RWPE2 (cell line): ENCODE data around the gene PRDM16.

Experiments
- ATAC-seq: fragments of 200-7000 bp; cut with Tn5 transposase; 3 replicates; pipeline ENCODE4 v1.9.1; 2021; ENCODE audit warnings: low read depth
- DNase-seq: peaks from one replicate; pipeline ENCODE4 v3.0.0-alpha.2; 2020; ENCODE audit warnings: low spot score
- H3K27ac ChIP-seq: fragments of 450-650 bp; 2 replicates; pipeline ENCODE4 v1.5.1; 2017; ENCODE audit warnings: mild to moderate bottlenecking; ENCODE audit not compliant: poor library complexity, severe bottlenecking
- H3K27me3 ChIP-seq: fragments of 250-450 bp; sonication (Bioruptor Pico); 2 replicates; pipeline ENCODE4 v1.5.1; 2021; ENCODE audit warnings: mild to moderate bottlenecking, moderate library complexity; ENCODE audit not compliant: insufficient read depth, poor library complexity, severe bottlenecking
- H3K36me3 ChIP-seq: fragments of 250-450 bp; sonication (Bioruptor Pico); 2 replicates; pipeline ENCODE4 v1.5.1; 2020; ENCODE audit warnings: low read depth, mild to moderate bottlenecking, moderate library complexity
- H3K4me1 ChIP-seq: fragments of 250-450 bp; sonication (Bioruptor Pico); 2 replicates; pipeline ENCODE4 v1.5.1; 2021; ENCODE audit warnings: mild to moderate bottlenecking, moderate library complexity; ENCODE audit not compliant: insufficient read depth, poor library complexity, severe bottlenecking
- H3K4me3 ChIP-seq: fragments of 250-450 bp; sonication (Bioruptor Pico); 2 replicates; pipeline ENCODE4 v1.5.1; 2021; ENCODE audit warnings: mild to moderate bottlenecking, moderate library complexity; ENCODE audit not compliant: severe bottlenecking
- H3K9me3 ChIP-seq: fragments of 250-450 bp; sonication (Bioruptor Pico); 2 replicates; pipeline ENCODE4 v1.5.1; 2021; ENCODE audit warnings: mild to moderate bottlenecking, moderate library complexity; ENCODE audit not compliant: severe bottlenecking
- CTCF ChIP-seq: fragments of 450-650 bp; IDR thresholded peaks from one replicate; pipeline ENCODE4 v1.5.1; 2017; ENCODE audit warnings: mild to moderate bottlenecking, moderate library complexity; ENCODE audit not compliant: poor library complexity, severe bottlenecking

Gene PRDM16

DNA sequence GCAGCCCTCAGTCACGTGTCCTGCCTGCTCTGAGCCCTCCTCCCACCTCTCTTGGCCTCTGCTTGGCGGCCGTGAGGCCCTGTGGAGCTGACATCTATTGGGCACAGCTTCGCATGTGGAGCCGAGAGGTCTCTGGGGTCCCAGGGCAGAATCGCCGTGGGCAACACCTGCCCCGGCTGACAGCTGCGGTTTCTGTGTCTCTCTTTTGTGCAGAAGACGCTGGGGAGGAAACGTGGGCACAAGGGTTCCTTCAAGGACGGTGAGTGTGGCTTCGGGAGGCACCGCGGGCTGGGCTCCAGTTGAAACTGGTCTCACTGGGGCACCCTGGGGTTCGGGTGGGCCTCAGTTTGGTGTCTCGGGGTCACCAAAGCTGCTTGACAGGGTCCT is 396.9 kb downstream of the PRDM16 start:
- H3K36me3 ChIP-seq: peaks cover 7% of the 10 kb centered on the region
- no peak overlapping the region for H3K27ac ChIP-seq
- no peak overlapping the region for H3K4me3 ChIP-seq
- TF ChIP-seq CTCF: no peak
- no peaks in the 10 kb centered on the region for H3K27me3 ChIP-seq
- ATAC-seq (no peak), DNase-seq (peak; percentile 45)
- H3K4me1 ChIP-seq: peaks cover 35% of the 10 kb centered on the region
- H3K9me3 ChIP-seq: no peaks in the 10 kb centered on the region

GRCh38 chr1:3466366-3467075 is 397.5 kb downstream of the PRDM16 start:
- no peak overlapping the region for H3K4me3 ChIP-seq
- H3K27me3 ChIP-seq: no peaks in the 10 kb centered on the region
- TF ChIP-seq CTCF: no peak
- no peak for ATAC-seq
- no peaks in the 10 kb centered on the region for H3K9me3 ChIP-seq
- H3K4me1 ChIP-seq: peaks cover 41% of the 10 kb centered on the region
- peaks cover 7% of the 10 kb centered on the region; the same call in 1 of the 2 replicates for H3K36me3 ChIP-seq
- DNase-seq: peak; percentile 40
- H3K27ac ChIP-seq: no peak overlapping the region

GRCh38 chr1:3467096-3468036 is 398.4 kb downstream of the PRDM16 start:
- DNase-seq: no peak
- H3K9me3 ChIP-seq: no peaks in the 10 kb centered on the region
- no peak overlapping the region for H3K4me3 ChIP-seq
- H3K4me1 ChIP-seq: peaks cover 49% of the 10 kb centered on the region
- TF ChIP-seq CTCF: no peak
- no peak for ATAC-seq
- peak overlapping the region; percentile 28 for H3K27ac ChIP-seq
- H3K36me3 ChIP-seq: peaks cover 7% of the 10 kb centered on the region; the same call in 1 of the 2 replicates
- H3K27me3 ChIP-seq: no peaks in the 10 kb centered on the region

DNA sequence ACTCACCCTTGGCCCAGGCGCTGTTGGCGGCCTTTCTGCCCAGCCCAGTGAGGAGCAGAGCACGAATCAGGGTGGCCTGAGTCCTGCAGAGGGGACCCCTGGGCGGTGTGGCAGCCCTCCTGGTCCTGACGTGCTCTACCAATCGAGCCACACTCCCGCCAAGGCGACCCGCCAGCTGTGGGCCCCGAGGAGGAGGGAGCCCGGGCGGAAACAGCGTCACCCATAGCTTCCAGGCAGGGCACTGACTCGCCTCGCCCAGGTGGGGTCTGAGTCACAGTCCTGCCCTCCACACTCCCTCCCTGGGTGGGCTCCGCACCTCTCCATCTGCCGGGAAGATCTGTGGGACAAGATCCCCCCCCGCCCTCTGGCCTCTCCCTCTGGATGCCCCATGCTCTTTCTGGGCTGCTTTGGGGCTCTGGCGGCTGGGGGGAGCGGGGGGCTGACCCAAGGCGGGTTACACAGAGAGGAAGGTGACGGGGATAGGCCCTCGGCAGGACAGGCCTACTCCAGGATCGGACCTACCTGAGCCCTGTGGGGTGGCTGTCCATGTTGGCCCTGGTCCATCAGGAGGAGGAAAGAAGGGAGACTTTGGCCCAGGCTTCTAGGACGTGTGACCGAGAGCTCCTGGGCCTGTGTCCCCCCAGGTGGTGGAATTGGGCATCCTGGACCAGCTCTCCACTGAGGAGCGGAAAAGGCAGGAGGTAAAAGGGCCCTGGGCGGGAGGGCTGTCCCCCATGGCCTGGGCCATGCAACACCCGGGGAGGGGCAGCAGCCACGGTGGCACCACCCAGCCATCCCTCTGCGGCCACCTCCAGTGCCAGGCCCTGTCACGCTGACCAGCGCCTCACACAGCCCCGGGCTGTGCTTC is 399.5 kb downstream of the PRDM16 start:
- no peaks in the 10 kb centered on the region for H3K27me3 ChIP-seq
- H3K4me3 ChIP-seq: peak overlapping the region; percentile 3
- TF ChIP-seq CTCF: no peak
- no peaks in the 10 kb centered on the region for H3K9me3 ChIP-seq
- ATAC-seq (peak; percentile 8; the same call in 1 of the 3 replicates), DNase-seq (no peak)
- peaks cover 7% of the 10 kb centered on the region; the same call in 1 of the 2 replicates for H3K36me3 ChIP-seq
- peak overlapping the region; percentile 28 for H3K27ac ChIP-seq
- H3K4me1 ChIP-seq: peaks cover 58% of the 10 kb centered on the region
